ENCODE data around the gene UMODL1.

Gene UMODL1

DNA sequence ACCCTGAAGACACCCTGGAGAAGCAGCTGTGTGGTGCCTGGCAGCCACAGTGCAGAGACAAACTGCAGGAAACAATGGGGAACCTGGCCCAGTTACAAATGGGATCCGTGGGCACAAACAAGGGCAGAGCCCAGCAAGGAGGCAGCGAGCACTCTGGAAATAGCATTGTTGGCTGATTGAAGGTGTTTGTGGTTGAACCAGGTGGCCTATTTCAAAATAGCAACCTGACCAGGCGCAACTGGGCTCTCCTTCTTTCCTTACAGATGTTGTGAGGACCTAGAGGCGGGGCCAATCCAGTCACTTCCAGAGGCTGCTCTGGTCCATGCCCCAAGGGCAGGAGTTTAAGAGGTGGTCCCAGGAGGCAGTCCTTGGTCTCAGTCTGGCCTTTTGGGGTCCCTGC lies 39.3 kb upstream of the UMODL1 start:
- no peak overlapping the region for H3K9ac ChIP-seq (ENCODE audit: low read length)
- H3K4me1 ChIP-seq (ENCODE audit: control insufficient read depth, insufficient read depth, low read length) = peaks cover 16% of the 10 kb centered on the region
- no peaks in the 10 kb centered on the region for H3K36me3 ChIP-seq (ENCODE audit: control insufficient read depth, insufficient read depth, low read length)
- peaks cover 3% of the 10 kb centered on the region for H3K27me3 ChIP-seq (ENCODE audit: control insufficient read depth, insufficient read depth, low read length)
- H3K4me3 ChIP-seq (ENCODE audit: low read length) = no peak overlapping the region
- no peaks in the 10 kb centered on the region for H3K9me3 ChIP-seq (ENCODE audit: control insufficient read depth, low read length)

GRCh38 chr21:42032266-42032665 lies 38.9 kb upstream of the UMODL1 start:
- Histone ChIP-seq H3K4me1 (ENCODE audit: control insufficient read depth, insufficient read depth, low read length) (peaks cover 16% of the 10 kb centered on the region), H3K36me3 (ENCODE audit: control insufficient read depth, insufficient read depth, low read length) (no peaks in the 10 kb centered on the region), H3K27me3 (ENCODE audit: control insufficient read depth, insufficient read depth, low read length) (no peaks in the 10 kb centered on the region), H3K9ac (ENCODE audit: low read length) (no peak overlapping the region), H3K4me3 (ENCODE audit: low read length) (no peak overlapping the region), H3K9me3 (ENCODE audit: control insufficient read depth, low read length) (no peaks in the 10 kb centered on the region)

GRCh38 chr21:42032968-42033367 lies 38.1 kb upstream of the UMODL1 start:
- no peaks in the 10 kb centered on the region for H3K36me3 ChIP-seq (ENCODE audit: control insufficient read depth, insufficient read depth, low read length)
- H3K4me1 ChIP-seq (ENCODE audit: control insufficient read depth, insufficient read depth, low read length) = peaks cover 21% of the 10 kb centered on the region
- H3K27me3 ChIP-seq (ENCODE audit: control insufficient read depth, insufficient read depth, low read length) = no peaks in the 10 kb centered on the region
- H3K9ac ChIP-seq (ENCODE audit: low read length) = no peak overlapping the region
- H3K4me3 ChIP-seq (ENCODE audit: low read length) = no peak overlapping the region
- no peaks in the 10 kb centered on the region for H3K9me3 ChIP-seq (ENCODE audit: control insufficient read depth, low read length)

- H3K4me1 ChIP-seq (ENCODE audit: control insufficient read depth, insufficient read depth, low read length) = peaks cover 39% of the 10 kb centered on the region
- no peaks in the 10 kb centered on the region for H3K9me3 ChIP-seq (ENCODE audit: control insufficient read depth, low read length)
- no peaks in the 10 kb centered on the region for H3K27me3 ChIP-seq (ENCODE audit: control insufficient read depth, insufficient read depth, low read length)
- no peaks in the 10 kb centered on the region for H3K36me3 ChIP-seq (ENCODE audit: control insufficient read depth, insufficient read depth, low read length)
- no peak overlapping the region for H3K9ac ChIP-seq (ENCODE audit: low read length)
- H3K4me3 ChIP-seq (ENCODE audit: low read length) = no peak overlapping the region
Measured at GRCh38 chr21:42036313-42036712, 34.8 kb upstream of the UMODL1 start.

- Histone ChIP-seq H3K4me1 (ENCODE audit: control insufficient read depth, insufficient read depth, low read length) (peaks cover 36% of the 10 kb centered on the region), H3K9me3 (ENCODE audit: control insufficient read depth, low read length) (no peaks in the 10 kb centered on the region), H3K4me3 (ENCODE audit: low read length) (no peak overlapping the region), H3K9ac (ENCODE audit: low read length) (no peak overlapping the region), H3K36me3 (ENCODE audit: control insufficient read depth, insufficient read depth, low read length) (no peaks in the 10 kb centered on the region), H3K27me3 (ENCODE audit: control insufficient read depth, insufficient read depth, low read length) (no peaks in the 10 kb centered on the region)
Measured at GRCh38 chr21:42037516-42037915, 33.6 kb upstream of the UMODL1 start.

DNA sequence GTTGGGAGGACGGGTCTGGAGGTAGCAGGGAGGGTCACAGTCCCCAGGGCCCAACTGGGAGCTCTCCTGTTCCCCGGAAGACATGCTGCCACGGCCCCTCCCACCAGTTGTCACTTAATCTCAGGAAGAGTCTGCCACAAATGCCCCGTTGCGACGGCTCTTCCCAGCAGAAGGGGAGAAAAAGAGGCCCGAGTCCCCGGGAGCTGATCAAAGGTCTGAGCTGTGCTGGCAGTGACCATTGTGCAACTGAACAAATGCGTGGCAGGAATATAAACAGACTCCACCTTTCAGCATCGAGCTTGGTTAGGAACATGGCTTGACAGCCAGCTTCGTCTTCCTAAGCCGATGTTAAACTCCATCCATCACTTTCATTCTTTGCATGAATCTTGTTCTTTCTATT lies 33.2 kb upstream of the UMODL1 start:
- no peaks in the 10 kb centered on the region for H3K9me3 ChIP-seq (ENCODE audit: control insufficient read depth, low read length)
- no peak overlapping the region for H3K9ac ChIP-seq (ENCODE audit: low read length)
- H3K27me3 ChIP-seq (ENCODE audit: control insufficient read depth, insufficient read depth, low read length) = no peaks in the 10 kb centered on the region
- peaks cover 36% of the 10 kb centered on the region for H3K4me1 ChIP-seq (ENCODE audit: control insufficient read depth, insufficient read depth, low read length)
- no peak overlapping the region for H3K4me3 ChIP-seq (ENCODE audit: low read length)
- no peaks in the 10 kb centered on the region for H3K36me3 ChIP-seq (ENCODE audit: control insufficient read depth, insufficient read depth, low read length)

GRCh38 chr21:42038393-42038792 lies 32.7 kb upstream of the UMODL1 start:
- H3K4me3 ChIP-seq (ENCODE audit: low read length) = no peak overlapping the region
- peaks cover 36% of the 10 kb centered on the region for H3K4me1 ChIP-seq (ENCODE audit: control insufficient read depth, insufficient read depth, low read length)
- no peaks in the 10 kb centered on the region for H3K9me3 ChIP-seq (ENCODE audit: control insufficient read depth, low read length)
- H3K36me3 ChIP-seq (ENCODE audit: control insufficient read depth, insufficient read depth, low read length) = no peaks in the 10 kb centered on the region
- H3K27me3 ChIP-seq (ENCODE audit: control insufficient read depth, insufficient read depth, low read length) = no peaks in the 10 kb centered on the region
- no peak overlapping the region for H3K9ac ChIP-seq (ENCODE audit: low read length)

DNA sequence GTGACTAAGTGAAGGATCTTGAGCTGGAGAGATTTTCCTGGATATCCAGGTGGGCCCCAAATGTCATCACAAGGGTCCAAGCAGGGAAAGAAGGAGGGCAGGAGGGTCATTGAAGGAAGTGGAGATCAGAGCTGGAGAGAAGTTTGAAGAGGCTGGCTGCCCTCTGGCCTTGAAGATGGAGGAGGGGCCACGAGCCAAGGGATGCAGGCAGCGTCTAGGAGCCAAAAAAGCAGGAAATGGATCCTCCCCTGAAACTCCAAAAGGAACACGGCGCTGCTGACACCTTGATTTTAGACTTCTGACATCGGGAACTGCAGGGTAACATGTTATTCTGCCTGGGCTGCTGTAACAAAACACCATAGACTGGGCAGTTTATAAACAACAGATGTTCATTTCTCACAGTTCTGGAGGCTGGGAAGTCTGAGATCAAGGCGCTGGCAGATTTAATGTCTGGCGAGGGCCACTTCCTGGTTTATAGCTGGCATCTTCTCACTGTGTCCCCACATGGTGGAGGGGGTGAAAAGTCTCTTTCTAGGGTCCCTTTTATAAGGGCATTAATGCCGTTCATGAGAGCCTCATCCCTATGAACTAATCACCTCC lies 32.2 kb upstream of the UMODL1 start:
- no peaks in the 10 kb centered on the region for H3K9me3 ChIP-seq (ENCODE audit: control insufficient read depth, low read length)
- no peaks in the 10 kb centered on the region for H3K27me3 ChIP-seq (ENCODE audit: control insufficient read depth, insufficient read depth, low read length)
- no peaks in the 10 kb centered on the region for H3K36me3 ChIP-seq (ENCODE audit: control insufficient read depth, insufficient read depth, low read length)
- peaks cover 36% of the 10 kb centered on the region for H3K4me1 ChIP-seq (ENCODE audit: control insufficient read depth, insufficient read depth, low read length)
- H3K9ac ChIP-seq (ENCODE audit: low read length) = no peak overlapping the region
- H3K4me3 ChIP-seq (ENCODE audit: low read length) = no peak overlapping the region

GRCh38 chr21:42039470-42039901 lies 31.6 kb upstream of the UMODL1 start:
- peaks cover 36% of the 10 kb centered on the region for H3K4me1 ChIP-seq (ENCODE audit: control insufficient read depth, insufficient read depth, low read length)
- no peaks in the 10 kb centered on the region for H3K36me3 ChIP-seq (ENCODE audit: control insufficient read depth, insufficient read depth, low read length)
- no peaks in the 10 kb centered on the region for H3K9me3 ChIP-seq (ENCODE audit: control insufficient read depth, low read length)
- no peak overlapping the region for H3K9ac ChIP-seq (ENCODE audit: low read length)
- no peaks in the 10 kb centered on the region for H3K27me3 ChIP-seq (ENCODE audit: control insufficient read depth, insufficient read depth, low read length)
- no peak overlapping the region for H3K4me3 ChIP-seq (ENCODE audit: low read length)

DNA sequence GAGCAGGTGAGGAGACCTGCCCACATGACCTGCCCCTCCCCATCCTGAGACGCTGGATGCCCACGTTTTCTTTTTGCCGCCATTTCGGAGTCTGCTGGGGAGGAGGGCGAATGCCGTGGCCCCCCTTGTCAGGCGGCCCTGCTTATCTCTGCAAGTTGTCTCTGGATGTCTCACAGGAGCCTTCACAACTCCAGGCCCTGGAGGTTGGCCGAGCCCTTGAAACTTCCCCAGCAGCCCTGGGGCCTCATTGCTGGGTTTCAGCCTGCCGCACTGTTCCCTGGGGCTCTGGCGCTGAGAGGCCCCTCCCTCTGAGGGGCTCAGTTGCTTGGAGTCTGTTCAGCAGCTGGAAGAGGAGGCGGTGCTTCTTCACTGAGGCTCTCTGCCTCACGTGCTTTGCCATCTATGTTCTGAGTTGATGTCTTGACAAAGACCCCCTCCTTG lies 31.2 kb upstream of the UMODL1 start:
- Histone ChIP-seq H3K9ac (ENCODE audit: low read length) (no peak overlapping the region), H3K36me3 (ENCODE audit: control insufficient read depth, insufficient read depth, low read length) (no peaks in the 10 kb centered on the region), H3K4me1 (ENCODE audit: control insufficient read depth, insufficient read depth, low read length) (peaks cover 36% of the 10 kb centered on the region), H3K4me3 (ENCODE audit: low read length) (no peak overlapping the region), H3K9me3 (ENCODE audit: control insufficient read depth, low read length) (no peaks in the 10 kb centered on the region), H3K27me3 (ENCODE audit: control insufficient read depth, insufficient read depth, low read length) (no peaks in the 10 kb centered on the region)

- H3K4me1 ChIP-seq (ENCODE audit: control insufficient read depth, insufficient read depth, low read length) = peaks cover 36% of the 10 kb centered on the region
- no peaks in the 10 kb centered on the region for H3K36me3 ChIP-seq (ENCODE audit: control insufficient read depth, insufficient read depth, low read length)
- no peaks in the 10 kb centered on the region for H3K27me3 ChIP-seq (ENCODE audit: control insufficient read depth, insufficient read depth, low read length)
- no peaks in the 10 kb centered on the region for H3K9me3 ChIP-seq (ENCODE audit: control insufficient read depth, low read length)
- no peak overlapping the region for H3K4me3 ChIP-seq (ENCODE audit: low read length)
- peak overlapping the region; percentile 28 for H3K9ac ChIP-seq (ENCODE audit: low read length)
Measured at GRCh38 chr21:42040411-42041180, 30.5 kb upstream of the UMODL1 start.

- Histone ChIP-seq H3K9me3 (ENCODE audit: control insufficient read depth, low read length) (no peaks in the 10 kb centered on the region), H3K9ac (ENCODE audit: low read length) (peak overlapping the region; percentile 28), H3K4me3 (ENCODE audit: low read length) (no peak overlapping the region), H3K27me3 (ENCODE audit: control insufficient read depth, insufficient read depth, low read length) (no peaks in the 10 kb centered on the region), H3K4me1 (ENCODE audit: control insufficient read depth, insufficient read depth, low read length) (peaks cover 36% of the 10 kb centered on the region), H3K36me3 (ENCODE audit: control insufficient read depth, insufficient read depth, low read length) (no peaks in the 10 kb centered on the region)
Measured at GRCh38 chr21:42041246-42041645, 29.9 kb upstream of the UMODL1 start.
